Tibial nerve (tissue), 4 donors: ENCODE data around the gene RPTOR.

Experiments
- EP300 ChIP-seq, 2 donors: sonication (generic); formaldehyde crosslinking; IDR thresholded peaks; one replicate each; pipeline ENCODE4 v1.6.1; 2017; ENCODE audit warnings: antibody characterized with exemption in 2 of 2, mild to moderate bottlenecking in 1 of 2
- POLR2A ChIP-seq, 2 donors: fragments of 450-650 bp; IDR thresholded peaks; one replicate each; pipeline ENCODE4 v1.6.1; 2017; ENCODE audit warnings: antibody characterized with exemption in 2 of 2, mild to moderate bottlenecking in 2 of 2, moderate library complexity in 2 of 2
- TF ChIP-seq, protein P1 (sequence below), 5 experiments: fragments of 200-600 bp in 3 of 5; fragments of 450-650 bp in 2 of 5; sonication (generic) in 3 of 5; IDR thresholded peaks; one replicate each; pipeline ENCODE4 v1.5.1; 2016 to 2019; ENCODE audit warnings: antibody characterized with exemption in 5 of 5, mild to moderate bottlenecking in 3 of 5, moderate library complexity in 2 of 5

DNA sequence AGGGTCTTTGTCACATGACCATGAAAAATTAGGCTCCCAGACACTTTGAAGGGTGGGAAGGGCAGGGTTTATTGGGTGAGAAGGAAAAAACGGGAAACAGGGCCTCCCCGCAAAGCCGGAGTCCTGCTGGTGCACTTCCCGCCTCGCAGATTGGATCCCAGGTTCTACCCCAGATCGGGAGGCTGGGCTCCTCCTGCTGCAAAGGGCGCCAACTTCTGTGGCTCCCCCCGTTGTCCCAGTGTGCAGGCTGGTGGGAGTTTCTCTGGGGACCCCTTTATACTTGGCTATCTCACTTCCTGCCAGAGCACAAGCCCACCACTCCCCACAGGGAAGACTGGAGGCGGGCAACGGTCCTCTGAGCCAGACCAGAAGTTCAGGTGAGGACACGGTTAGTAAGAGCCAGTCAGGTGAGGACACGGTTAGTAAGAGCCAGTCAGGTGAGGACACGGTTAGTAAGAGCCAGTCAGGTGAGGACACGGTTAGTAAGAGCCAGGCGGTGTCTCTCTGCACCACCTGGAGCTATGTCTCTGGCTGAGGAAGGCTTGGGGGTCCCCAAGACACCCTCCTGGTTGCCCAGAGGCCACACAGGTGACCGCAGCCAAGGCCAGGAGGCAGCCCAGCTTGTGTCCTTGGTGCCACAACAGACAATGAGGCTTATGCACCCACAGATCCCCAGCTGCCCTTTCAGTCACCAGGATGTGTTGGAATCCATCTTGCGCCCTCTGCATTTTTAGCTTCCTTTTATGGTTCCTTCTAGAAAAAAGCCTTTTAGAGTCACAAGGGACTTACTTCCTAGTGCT lies 398.9 kb downstream of the RPTOR start:
- TF ChIP-seq, protein P1, sequence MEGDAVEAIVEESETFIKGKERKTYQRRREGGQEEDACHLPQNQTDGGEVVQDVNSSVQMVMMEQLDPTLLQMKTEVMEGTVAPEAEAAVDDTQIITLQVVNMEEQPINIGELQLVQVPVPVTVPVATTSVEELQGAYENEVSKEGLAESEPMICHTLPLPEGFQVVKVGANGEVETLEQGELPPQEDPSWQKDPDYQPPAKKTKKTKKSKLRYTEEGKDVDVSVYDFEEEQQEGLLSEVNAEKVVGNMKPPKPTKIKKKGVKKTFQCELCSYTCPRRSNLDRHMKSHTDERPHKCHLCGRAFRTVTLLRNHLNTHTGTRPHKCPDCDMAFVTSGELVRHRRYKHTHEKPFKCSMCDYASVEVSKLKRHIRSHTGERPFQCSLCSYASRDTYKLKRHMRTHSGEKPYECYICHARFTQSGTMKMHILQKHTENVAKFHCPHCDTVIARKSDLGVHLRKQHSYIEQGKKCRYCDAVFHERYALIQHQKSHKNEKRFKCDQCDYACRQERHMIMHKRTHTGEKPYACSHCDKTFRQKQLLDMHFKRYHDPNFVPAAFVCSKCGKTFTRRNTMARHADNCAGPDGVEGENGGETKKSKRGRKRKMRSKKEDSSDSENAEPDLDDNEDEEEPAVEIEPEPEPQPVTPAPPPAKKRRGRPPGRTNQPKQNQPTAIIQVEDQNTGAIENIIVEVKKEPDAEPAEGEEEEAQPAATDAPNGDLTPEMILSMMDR (IDR thresholded peaks at IDR 0.05): no peak
- TF ChIP-seq EP300 (IDR thresholded peaks at IDR 0.05) (no peak), POLR2A (IDR thresholded peaks at IDR 0.05) (no peak)
